Keratinocyte (primary cell): Measurements from ENCODE around the gene SLC17A5. TPM values are rescaled to one million over a fixed set of nuclear protein-coding genes. Genes with fewer than 3 reads are reported as not detected.
"Not testable (repeated sequence)": the region's sequence is repeated elsewhere in the genome, so short reads cannot be mapped to it uniquely, and the experiment has no call there.

Experiments used
- DNase-seq: peaks from one replicate; pipeline ENCODE4 v3.0.0-alpha.2; 2011; ENCODE audit warnings: low read depth, missing footprints, low spot score
- FAIRE-seq: peaks from 2 replicates; lab custom pipeline; 2011; peaks lifted over from hg19 to GRCh38; lab: Jason Lieb, UNC
- H2AFZ ChIP-seq: 2 replicates; pipeline ENCODE4 v1.6.0; 2012; ENCODE audit warnings: low read length, control low read depth, inconsistent platforms; ENCODE audit not compliant: control insufficient read depth
- H3K27ac ChIP-seq: 2 replicates; pipeline ENCODE4 v1.5.1; 2011; ENCODE audit warnings: low read length; ENCODE audit not compliant: control insufficient read depth, insufficient read depth
- H3K27me3 ChIP-seq: 3 replicates; pipeline ENCODE4 v1.6.0; 2011; ENCODE audit warnings: low read length; ENCODE audit not compliant: control insufficient read depth, insufficient read depth; ENCODE audit errors: extremely low read depth
- H3K36me3 ChIP-seq, 2 experiments: 2 replicates in 1 of 2; 3 replicates in 1 of 2; pipeline ENCODE4 v1.5.1; 2011; ENCODE audit warnings: low read length in 2 of 2, mild to moderate bottlenecking in 1 of 2; ENCODE audit not compliant: control insufficient read depth in 2 of 2, insufficient read depth in 2 of 2; ENCODE audit errors: extremely low read depth in 1 of 2
- H3K4me1 ChIP-seq: 3 replicates; pipeline ENCODE4 v1.5.1; 2011; ENCODE audit warnings: low read length; ENCODE audit not compliant: control insufficient read depth, insufficient read depth; ENCODE audit errors: extremely low read depth
- H3K4me2 ChIP-seq: 3 replicates; pipeline ENCODE4 v1.6.0; 2011; ENCODE audit warnings: low read depth, low read length; ENCODE audit not compliant: control insufficient read depth, insufficient read depth; ENCODE audit errors: extremely low read depth
- H3K4me3 ChIP-seq, 3 experiments: fragments of 200-600 bp in 1 of 3; sonication (generic) in 1 of 3; 2 replicates in 2 of 3; 3 replicates in 1 of 3; pipeline ENCODE4 v1.5.1; 2011 to 2016; ENCODE audit warnings: low read length in 3 of 3, mild to moderate bottlenecking in 3 of 3, control low read depth in 2 of 3, inconsistent platforms in 1 of 3, low read depth in 1 of 3, mixed read lengths in 1 of 3, mixed run types in 1 of 3, moderate library complexity in 1 of 3; ENCODE audit not compliant: control insufficient read depth in 2 of 3, insufficient read depth in 2 of 3; ENCODE audit errors: extremely low read depth in 1 of 3
- H3K79me2 ChIP-seq: 2 replicates; pipeline ENCODE4 v1.6.0; 2012; ENCODE audit warnings: low read length; ENCODE audit not compliant: control insufficient read depth, insufficient read depth
- H3K9ac ChIP-seq: 3 replicates; pipeline ENCODE4 v1.6.0; 2011; ENCODE audit warnings: low read length; ENCODE audit not compliant: control insufficient read depth, insufficient read depth; ENCODE audit errors: extremely low read depth
- H3K9me1 ChIP-seq: 3 replicates; pipeline ENCODE4 v1.6.0; 2011; ENCODE audit warnings: low read length; ENCODE audit not compliant: control insufficient read depth, insufficient read depth; ENCODE audit errors: extremely low read depth
- H3K9me3 ChIP-seq: 2 replicates; pipeline ENCODE4 v1.5.1; 2012; ENCODE audit warnings: low read depth, low read length; ENCODE audit not compliant: control insufficient read depth
- H4K20me1 ChIP-seq: 3 replicates; pipeline ENCODE4 v1.6.0; 2011; ENCODE audit warnings: low read length; ENCODE audit not compliant: control insufficient read depth, insufficient read depth; ENCODE audit errors: extremely low read depth
- EZH2 ChIP-seq: IDR thresholded peaks from one replicate; pipeline ENCODE4 v1.6.1; 2012; ENCODE audit warnings: inconsistent platforms, mild to moderate bottlenecking, low read length, moderate library complexity
- dilution Hi-C: fragments of 300-500 bp; cut with MboI; formaldehyde crosslinking; loops from one replicate; pipeline ENCODE4 v1.7.0; 2020; ENCODE audit warnings: low sequenced_read_pairs; ENCODE audit not compliant: extremely low pct_ligation_motif_present
- polyA plus RNA-seq, 5 experiments: library from polyadenylated mRNA; depleted of rRNA in 3 of 5; stranded (reverse) in 3 of 5; stranded (forward) in 1 of 5; unstranded in 1 of 5; fragments of >200 nt; gene quantifications; 1 replicate in 1 of 5; 2 replicates in 3 of 5; 3 replicates in 1 of 5; pipeline versions ENCODE4 v1.2.1 to v1.2.3, GENCODE V29; 2011 to 2012; ENCODE audit warnings: missing spikeins in 2 of 5, low read depth in 1 of 5, low replicate concordance in 1 of 5
- TF ChIP-seq, protein P1 (sequence below), 3 experiments: IDR thresholded peaks in 1 of 3; conservative IDR thresholded peaks in 1 of 3; optimal IDR thresholded peaks in 1 of 3; 2 replicates in 2 of 3; 3 replicates in 1 of 3; pipeline versions ENCODE3 to v1.5.1; 2011; ENCODE audit warnings: low read length in 3 of 3, mild to moderate bottlenecking in 3 of 3, moderate library complexity in 2 of 3, control low read depth in 1 of 3, inconsistent platforms in 1 of 3; ENCODE audit not compliant: insufficient read depth in 2 of 3; ENCODE audit errors: extremely low read depth in 1 of 3

SLC17A5 gene
- polyA plus RNA-seq, 1 donor (not counting 4 experiments of a cell fraction or from before 2014, with no cell fraction given) = 8.7 TPM

GRCh38 chr6:73560182-73560732 is 93.5 kb downstream of the SLC17A5 start:
- H3K36me3 ChIP-seq = no peaks in the 10 kb centered on the region
- H2AFZ ChIP-seq = no peak overlapping the region
- no peaks in the 10 kb centered on the region for H3K9me3 ChIP-seq
- no peak overlapping the region for H3K9ac ChIP-seq
- no peak overlapping the region for H3K4me2 ChIP-seq
- FAIRE-seq (no peak), DNase-seq (no peak)
- H3K27ac ChIP-seq = no peak overlapping the region
- H3K27me3 ChIP-seq = no peaks in the 10 kb centered on the region
- no peak overlapping the region for H3K4me3 ChIP-seq
- no peaks in the 10 kb centered on the region for H4K20me1 ChIP-seq
- H3K79me2 ChIP-seq = no peaks in the 10 kb centered on the region
- TF ChIP-seq, protein P1, sequence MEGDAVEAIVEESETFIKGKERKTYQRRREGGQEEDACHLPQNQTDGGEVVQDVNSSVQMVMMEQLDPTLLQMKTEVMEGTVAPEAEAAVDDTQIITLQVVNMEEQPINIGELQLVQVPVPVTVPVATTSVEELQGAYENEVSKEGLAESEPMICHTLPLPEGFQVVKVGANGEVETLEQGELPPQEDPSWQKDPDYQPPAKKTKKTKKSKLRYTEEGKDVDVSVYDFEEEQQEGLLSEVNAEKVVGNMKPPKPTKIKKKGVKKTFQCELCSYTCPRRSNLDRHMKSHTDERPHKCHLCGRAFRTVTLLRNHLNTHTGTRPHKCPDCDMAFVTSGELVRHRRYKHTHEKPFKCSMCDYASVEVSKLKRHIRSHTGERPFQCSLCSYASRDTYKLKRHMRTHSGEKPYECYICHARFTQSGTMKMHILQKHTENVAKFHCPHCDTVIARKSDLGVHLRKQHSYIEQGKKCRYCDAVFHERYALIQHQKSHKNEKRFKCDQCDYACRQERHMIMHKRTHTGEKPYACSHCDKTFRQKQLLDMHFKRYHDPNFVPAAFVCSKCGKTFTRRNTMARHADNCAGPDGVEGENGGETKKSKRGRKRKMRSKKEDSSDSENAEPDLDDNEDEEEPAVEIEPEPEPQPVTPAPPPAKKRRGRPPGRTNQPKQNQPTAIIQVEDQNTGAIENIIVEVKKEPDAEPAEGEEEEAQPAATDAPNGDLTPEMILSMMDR (optimal IDR thresholded peaks at IDR 0.05 in 1 of 3, IDR thresholded peaks at IDR 0.05 in 1 of 3, conservative IDR thresholded peaks at IDR 0.05 in 1 of 3; ENCODE audit: extremely low read depth in 1 of 3, insufficient read depth in 2 of 3, low read length in 3 of 3) = no peak
- no peak for TF ChIP-seq EZH2
- dilution Hi-C loops = no loop called here
- no peaks in the 10 kb centered on the region for H3K9me1 ChIP-seq
- H3K4me1 ChIP-seq = no peaks in the 10 kb centered on the region

GRCh38 chr6:73559399-73559794 is 94.4 kb downstream of the SLC17A5 start:
- H3K27ac ChIP-seq, H3K9me3 ChIP-seq, dilution Hi-C loops, DNase-seq, H3K9me1 ChIP-seq, H3K4me1 ChIP-seq, H4K20me1 ChIP-seq, H3K36me3 ChIP-seq, H3K79me2 ChIP-seq, H2AFZ ChIP-seq, H3K27me3 ChIP-seq, H3K9ac ChIP-seq, H3K4me3 ChIP-seq, H3K4me2 ChIP-seq, FAIRE-seq: not testable (repeated sequence)
